Nucleus accumbens (tissue), 56 donors: ENCODE results near the gene NRAP.

ENCODE experiments used
- DNase-seq, 56 donors: peaks; one replicate each; lab custom pipeline; 2025; lab: John Stamatoyannopoulos, UW

The NRAP gene

GRCh38 chr10:113663908-113664307, at the start of gene NRAP:
Gene NRAP (minus strand): TSS chr10:113664041. CDS start chr10:113663882, 159 bp downstream.
- DNase-seq = no peak

DNA sequence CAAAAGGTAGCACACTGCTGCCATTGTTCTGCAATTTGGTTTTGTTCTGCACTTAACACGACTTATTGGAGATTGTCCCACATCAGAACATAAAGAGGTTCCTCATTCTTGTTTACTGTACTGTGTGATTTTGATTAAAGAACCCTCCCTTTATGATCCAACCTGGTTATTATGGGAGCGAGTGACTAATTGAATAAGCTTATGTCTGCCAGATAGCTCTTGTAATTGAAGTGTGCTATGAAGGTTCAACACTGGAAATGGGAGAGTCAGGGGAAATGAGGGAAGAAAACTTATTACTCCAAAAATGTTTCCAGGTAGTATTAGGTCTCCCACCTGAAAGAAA, 49.8 kb upstream of the NRAP start:
- DNase-seq = no peak

DNA sequence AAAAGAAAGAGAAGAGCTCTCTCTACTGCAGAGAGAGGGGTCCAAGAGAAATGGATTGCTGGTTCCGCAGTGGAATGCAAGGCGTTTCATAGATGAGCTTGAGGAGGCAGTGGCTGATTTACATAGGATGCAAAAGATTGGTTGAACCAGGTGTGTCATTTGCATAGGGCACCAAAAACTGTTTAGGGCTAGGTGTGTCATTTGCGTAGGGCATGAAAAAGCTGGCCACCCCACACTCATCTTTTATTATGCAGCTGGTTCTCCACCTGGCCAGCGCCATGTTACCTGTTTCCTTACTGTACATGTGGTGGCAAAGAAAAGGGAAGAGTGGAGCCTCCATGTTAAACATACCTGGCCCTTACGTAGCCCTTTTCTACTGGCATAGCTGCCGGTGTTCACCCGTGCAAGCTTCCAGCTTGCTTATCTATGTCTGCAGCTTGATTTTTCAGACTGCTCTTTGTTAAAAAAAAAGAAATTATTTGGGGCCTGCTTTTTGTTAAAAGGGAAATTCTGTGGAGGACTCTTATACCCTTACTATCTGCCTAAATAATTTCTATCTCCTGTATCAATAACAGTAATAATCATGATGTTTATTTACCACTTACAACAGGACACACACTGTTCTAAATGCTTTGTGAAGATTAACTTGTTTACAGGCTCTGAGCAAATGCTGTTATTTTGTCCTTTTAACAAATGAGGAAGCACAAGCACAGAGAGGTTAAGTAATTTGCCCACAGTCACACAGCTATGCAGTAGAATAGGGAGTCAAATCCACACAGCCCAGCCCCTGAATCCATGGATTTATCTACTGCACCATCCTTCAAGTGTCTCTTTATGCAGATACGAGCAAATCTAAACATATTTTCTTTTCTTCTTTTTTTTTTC, 49.2 kb upstream of the NRAP start:
- no peak for DNase-seq

DNA sequence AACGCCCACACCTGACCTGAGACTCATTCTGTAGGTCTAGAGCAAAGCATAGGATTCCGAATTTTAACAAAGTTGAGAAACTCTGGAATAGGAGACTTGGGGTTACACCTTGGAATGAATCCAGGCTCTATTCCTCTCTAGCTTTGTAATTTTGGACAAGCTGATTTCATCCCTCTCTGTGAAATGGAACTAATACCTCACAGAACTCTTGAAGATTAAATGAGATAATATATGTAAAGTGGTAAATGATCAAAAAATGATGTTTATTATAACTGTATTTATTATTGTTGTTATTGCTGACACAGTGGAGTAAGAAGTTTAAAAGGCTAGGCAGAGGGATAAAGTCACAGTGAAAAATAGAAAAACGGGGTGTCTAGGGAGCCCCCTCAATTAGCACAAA, 48.2 kb upstream of the NRAP start:
- no peak for DNase-seq

DNA sequence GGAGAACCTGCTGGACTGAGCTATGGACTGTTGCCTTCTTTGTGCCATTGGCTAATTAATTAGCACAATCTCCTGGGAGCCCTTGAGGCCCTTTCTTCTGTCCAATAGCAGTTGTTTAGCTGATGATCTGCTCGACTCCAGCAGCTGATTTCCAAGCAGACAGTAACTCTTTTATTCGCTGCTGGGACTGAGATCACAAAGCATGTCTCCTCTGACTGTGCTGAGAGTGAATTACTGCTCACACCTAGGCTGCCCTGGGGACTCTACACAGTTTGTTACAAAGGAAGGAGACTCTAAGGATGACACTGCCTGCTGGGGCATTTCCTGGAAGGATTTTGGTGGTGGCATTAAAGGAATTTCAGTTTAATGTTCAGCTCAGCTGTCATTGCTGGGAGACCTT, 47.3 kb upstream of the NRAP start:
- peak in 8 of 56 donors; percentile 4 to 20 (median 13) for DNase-seq

- DNase-seq = peak in 6 of 56 donors; percentile 2 to 49 (median 29)
Measured at GRCh38 chr10:113709221-113709838, 45.5 kb upstream of the NRAP start.

DNA sequence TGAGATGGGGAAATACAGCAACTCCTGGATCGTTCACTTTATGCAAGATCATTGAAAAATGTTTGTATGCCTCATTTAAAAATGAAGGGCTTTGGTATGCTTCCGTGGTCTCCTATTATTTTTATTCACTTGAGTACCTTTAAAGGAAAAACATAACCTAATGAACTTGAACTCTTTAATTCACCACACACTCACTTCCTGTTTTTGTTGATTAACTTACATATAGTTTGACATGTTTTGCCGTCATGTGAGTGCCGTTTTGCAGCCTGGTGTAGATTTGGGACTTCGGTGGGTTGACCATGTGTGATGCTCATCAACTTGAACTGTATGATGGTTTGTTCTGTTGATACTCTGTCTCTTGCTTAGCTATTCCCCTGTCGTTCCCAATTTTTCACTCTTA, 44.8 kb upstream of the NRAP start:
- no peak for DNase-seq

GRCh38 chr10:113706623-113707022, 42.8 kb upstream of the NRAP start:
- no peak for DNase-seq

- DNase-seq = no peak
Measured at GRCh38 chr10:113705344-113705652, 41.5 kb upstream of the NRAP start.

- DNase-seq = peak in 21 of 56 donors; percentile 3 to 61 (median 24)
Measured at GRCh38 chr10:113704637-113705343, 40.9 kb upstream of the NRAP start.

DNA sequence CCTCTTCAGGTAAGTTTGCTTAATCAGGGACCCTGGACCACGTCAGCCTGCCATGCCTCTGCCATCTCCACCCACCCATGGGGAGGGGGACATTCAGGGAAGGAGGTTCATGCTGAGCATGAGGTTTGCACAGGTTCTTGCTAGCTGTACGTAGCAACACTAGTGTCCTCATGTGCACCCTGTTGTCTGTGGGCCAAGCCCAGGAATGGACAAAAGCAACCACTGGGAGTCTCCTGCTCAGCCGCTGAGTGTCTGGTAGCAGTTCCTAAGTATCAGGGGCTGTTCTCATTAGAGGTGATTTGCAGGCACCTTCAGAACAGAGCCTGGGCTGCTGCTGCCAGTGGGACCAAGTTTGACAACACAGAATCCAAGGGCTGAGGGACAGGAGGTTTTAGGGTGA, 33.8 kb upstream of the NRAP start:
- DNase-seq = no peak

GRCh38 chr10:113695691-113696090, 31.9 kb upstream of the NRAP start:
- DNase-seq = no peak

- no peak for DNase-seq
Measured at GRCh38 chr10:113693348-113693747, 29.5 kb upstream of the NRAP start.

DNA sequence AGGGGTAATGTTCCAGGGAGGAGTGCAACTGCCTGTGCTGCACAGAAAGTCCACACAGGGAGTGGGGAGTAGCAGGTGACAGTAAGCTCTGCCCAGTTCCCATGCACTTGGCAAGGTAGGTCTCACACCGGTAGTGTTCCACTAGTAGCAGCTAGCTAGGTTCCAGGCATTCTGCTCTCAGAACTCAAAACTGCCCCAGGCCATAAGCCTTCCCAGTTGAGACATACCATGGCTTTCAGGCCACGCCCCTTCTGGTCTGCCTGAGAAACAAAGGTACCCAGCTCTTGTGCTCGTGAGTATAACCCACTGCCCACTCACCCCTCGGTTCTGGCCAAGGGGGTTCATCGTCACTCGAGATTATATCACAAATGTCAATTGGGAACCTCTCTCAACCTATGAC, 28.4 kb upstream of the NRAP start:
- DNase-seq = no peak

GRCh38 chr10:113691381-113691780, 27.5 kb upstream of the NRAP start:
- no peak for DNase-seq

- no peak for DNase-seq
Measured at GRCh38 chr10:113690749-113691148, 26.9 kb upstream of the NRAP start.

- no peak for DNase-seq
Measured at GRCh38 chr10:113689574-113689973, 25.7 kb upstream of the NRAP start.

DNA sequence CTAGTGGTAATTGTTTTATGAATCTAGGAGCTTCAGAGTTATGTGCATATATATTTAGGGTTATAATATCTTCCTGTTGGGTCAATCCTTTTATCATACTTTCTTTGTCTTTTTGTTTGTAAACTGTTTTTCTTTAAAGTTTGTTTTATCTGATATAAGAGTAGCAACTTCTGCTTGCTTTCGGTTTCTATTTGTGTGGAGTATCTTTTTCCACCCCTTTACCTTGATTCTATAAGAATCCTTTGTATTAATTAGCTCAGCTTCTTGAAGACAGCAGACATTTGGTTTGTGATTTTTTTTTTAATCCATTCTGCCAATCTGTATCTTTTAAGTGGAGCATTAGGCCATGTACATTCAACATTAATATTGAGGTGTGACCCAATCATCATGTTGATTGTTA, 25.2 kb upstream of the NRAP start:
- DNase-seq = no peak

DNA sequence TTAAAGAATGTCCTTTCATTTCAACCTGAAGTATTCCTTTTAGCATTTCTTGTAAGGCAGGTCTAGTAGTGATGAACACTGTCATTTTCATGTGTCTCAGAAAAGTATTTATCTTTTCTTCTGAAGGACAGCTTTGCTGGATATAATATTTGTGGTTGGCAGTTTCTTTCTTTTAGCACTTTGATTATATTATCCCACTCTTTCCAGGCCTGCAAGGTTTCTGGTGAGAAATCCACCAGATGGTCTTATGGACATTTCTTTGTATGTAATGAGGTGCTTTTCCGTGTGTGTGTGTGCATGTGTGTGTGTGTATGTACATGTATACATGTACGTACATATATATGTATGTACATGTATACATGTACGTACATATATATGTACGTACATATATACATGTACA, 23.2 kb upstream of the NRAP start:
- DNase-seq = no peak

- DNase-seq = no peak
Measured at GRCh38 chr10:113686028-113686427, 22.2 kb upstream of the NRAP start.

GRCh38 chr10:113683300-113683699, 19.5 kb upstream of the NRAP start:
- DNase-seq = no peak
